GM23338 (cell line): ENCODE data around the gene SRGAP2.
"Not testable (repeated sequence)": the region's sequence is repeated elsewhere in the genome, so short reads cannot be mapped to it uniquely, and the experiment has no call there.

ENCODE experiments used
- CREB1 ChIP-seq: fragments of 250-450 bp; sonication (Bioruptor Pico); IDR thresholded peaks from 2 replicates; pipeline ENCODE4 v1.5.0; 2020; ENCODE audit warnings: low read depth, mild to moderate bottlenecking, moderate library complexity
- CTCF ChIP-seq, 2 experiments: fragments of 200-600 bp in 1 of 2; sonication (generic) in 1 of 2; conservative IDR thresholded peaks; 2 replicates each; pipeline versions ENCODE4 v1.5.1 to v1.6.1; 2016 to 2017; ENCODE audit warnings: antibody characterized with exemption in 2 of 2, low read depth in 2 of 2, mild to moderate bottlenecking in 2 of 2, moderate library complexity in 1 of 2
- EZH2 ChIP-seq: fragments of 200-600 bp; sonication (generic); IDR thresholded peaks from one replicate; pipeline ENCODE4 v1.8.0; 2017; ENCODE audit warnings: antibody characterized with exemption, mild to moderate bottlenecking, low read depth; ENCODE audit not compliant: unreplicated experiment
- EZH2phosphoT487 ChIP-seq: fragments of 200-600 bp; sonication (generic); IDR thresholded peaks from one replicate; pipeline ENCODE4 v1.8.1; 2018; ENCODE audit warnings: antibody characterized with exemption; ENCODE audit not compliant: unreplicated experiment
- POLR2AphosphoS5 ChIP-seq: IDR thresholded peaks from 2 replicates; pipeline ENCODE4 v1.6.1; 2016; ENCODE audit warnings: antibody characterized with exemption, low read depth
- REST ChIP-seq: IDR thresholded peaks from one replicate; pipeline ENCODE4 v1.6.1; 2018; ENCODE audit warnings: antibody characterized with exemption; ENCODE audit not compliant: unreplicated experiment

- not testable (repeated sequence) for TF ChIP-seq CTCF (conservative IDR thresholded peaks at IDR 0.05; ENCODE audit: low read depth in 2 of 2); EZH2phosphoT487; EZH2; POLR2AphosphoS5; CREB1; REST
Observed at GRCh38 chr1:206234189-206234916, 31.0 kb downstream of the SRGAP2 start.
